Esophagus squamous epithelium (tissue), 5 donors: ENCODE measurements around the gene HIGD2A. TPM values are rescaled to one million over a fixed set of nuclear protein-coding genes. Genes with fewer than 3 reads are reported as not detected.

Experiments used
- DNase-seq: peaks from one replicate; lab custom pipeline; 2025; lab: John Stamatoyannopoulos, UW
- H3K27ac ChIP-seq, 4 donors: fragments of 200-600 bp; sonication (generic); one replicate each; pipeline ENCODE4 v1.5.1; 2016 to 2019; ENCODE audit warnings: mild to moderate bottlenecking in 1 of 4
- H3K27me3 ChIP-seq, 4 donors: fragments of 200-600 bp; sonication (generic); 1 replicate in 3 of 4; 2 replicates in 1 of 4; pipeline versions ENCODE4 v1.5.1 to v1.6.0; 2017 to 2021; ENCODE audit warnings: antibody characterized with exemption in 1 of 4
- H3K36me3 ChIP-seq, 3 donors: fragments of 200-600 bp; sonication (generic); one replicate each; pipeline ENCODE4 v1.5.1; 2016 to 2019
- H3K4me1 ChIP-seq, 3 donors: fragments of 200-600 bp; sonication (generic); one replicate each; pipeline ENCODE4 v1.5.1; 2017 to 2019
- H3K4me3 ChIP-seq, 4 donors: fragments of 200-600 bp; sonication (generic); 1 replicate in 3 of 4; 2 replicates in 1 of 4; pipeline ENCODE4 v1.5.1; 2016 to 2019; ENCODE audit warnings: mild to moderate bottlenecking in 2 of 4, moderate library complexity in 1 of 4
- H3K9me3 ChIP-seq, 3 donors: fragments of 200-600 bp; sonication (generic); one replicate each; pipeline ENCODE4 v1.5.1; 2016 to 2019
- POLR2A ChIP-seq, 4 donors: fragments of 450-650 bp; IDR thresholded peaks; one replicate each; pipeline ENCODE4 v1.6.1; 2017; ENCODE audit warnings: antibody characterized with exemption in 4 of 4, mild to moderate bottlenecking in 4 of 4, moderate library complexity in 3 of 4
- WGBS, 2 donors: methylation state at CpG; one replicate each; pipeline ENCODE4 v1.1.5; 2018; 5-methylcytosine and 5-hydroxymethylcytosine counted together
- intact Hi-C: fragments of 100-400 bp; cut with DNase I; formaldehyde crosslinking; loops from one replicate; pipeline ENCODE4 v1.15.0; 2022
- total RNA-seq, 4 donors: library from RNA; depleted of rRNA; stranded (reverse); fragments of >200 nt; gene quantifications; one replicate each; pipeline ENCODE4 v1.1.0, GENCODE V29; 2016
- TF ChIP-seq, protein P1 (sequence below), 6 experiments: fragments of 450-650 bp in 4 of 6; fragments of 200-600 bp in 2 of 6; sonication (generic) in 2 of 6; IDR thresholded peaks; one replicate each; pipeline ENCODE4 v1.5.1; 2016 to 2019; ENCODE audit warnings: antibody characterized with exemption in 6 of 6, mild to moderate bottlenecking in 4 of 6, moderate library complexity in 4 of 6
- donor health status: DM: yes; HTN: yes; CAD: no.

Gene HIGD2A
- total RNA-seq, 4 donors from 2014 or later, result 77.2 to 122 (median 90.3) TPM

DNA sequence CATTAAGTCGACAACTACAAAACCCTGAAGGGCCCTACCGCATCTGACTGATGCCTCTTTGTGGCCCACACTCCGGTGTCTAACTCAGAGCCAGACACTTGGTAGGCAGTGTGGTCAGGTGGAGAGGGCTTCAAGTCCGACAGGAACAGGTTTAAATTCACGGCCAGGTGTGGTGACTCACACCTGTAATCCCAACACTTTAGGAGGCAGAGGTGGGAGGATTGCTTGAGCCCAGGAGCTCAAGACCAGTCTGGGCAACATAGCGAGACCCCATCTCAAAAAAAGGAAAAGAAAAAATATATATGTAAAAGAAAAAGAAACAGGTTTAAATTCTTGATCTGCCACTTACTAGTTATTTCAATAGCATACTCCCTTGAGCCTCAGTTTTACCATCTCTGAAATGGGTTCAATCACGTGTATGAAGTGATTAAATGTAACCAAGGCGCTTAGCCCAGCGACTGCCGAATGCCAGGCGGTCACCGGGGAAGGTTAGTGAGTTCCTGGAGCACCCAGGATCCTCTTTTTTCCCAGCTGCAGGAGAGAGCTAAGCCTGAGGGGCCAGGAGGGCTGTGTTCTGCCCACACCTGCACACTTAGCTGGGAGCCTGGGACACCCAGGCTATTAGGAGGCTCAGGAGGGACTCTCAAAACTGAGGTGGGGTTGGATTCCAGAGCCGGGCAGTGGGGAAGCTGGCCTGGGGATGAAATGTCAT, 26.8 kb downstream of the HIGD2A start:
- Histone ChIP-seq H3K4me1 (peaks cover 45 to 72% (median 51%) of the 10 kb centered on the region in 3 donors), H3K9me3 (no peaks in the 10 kb centered on the region), H3K27ac (peak overlapping the region; percentile 92 to 99 (median 96)), H3K4me3 (peak overlapping the region; percentile 77 to 98 (median 90)), H3K27me3 (no peaks in the 10 kb centered on the region), H3K36me3 (peaks cover 0 to 3% (median 0%) of the 10 kb centered on the region in 3 donors)
- DNase-seq, result no peak
- TF ChIP-seq, protein P1, sequence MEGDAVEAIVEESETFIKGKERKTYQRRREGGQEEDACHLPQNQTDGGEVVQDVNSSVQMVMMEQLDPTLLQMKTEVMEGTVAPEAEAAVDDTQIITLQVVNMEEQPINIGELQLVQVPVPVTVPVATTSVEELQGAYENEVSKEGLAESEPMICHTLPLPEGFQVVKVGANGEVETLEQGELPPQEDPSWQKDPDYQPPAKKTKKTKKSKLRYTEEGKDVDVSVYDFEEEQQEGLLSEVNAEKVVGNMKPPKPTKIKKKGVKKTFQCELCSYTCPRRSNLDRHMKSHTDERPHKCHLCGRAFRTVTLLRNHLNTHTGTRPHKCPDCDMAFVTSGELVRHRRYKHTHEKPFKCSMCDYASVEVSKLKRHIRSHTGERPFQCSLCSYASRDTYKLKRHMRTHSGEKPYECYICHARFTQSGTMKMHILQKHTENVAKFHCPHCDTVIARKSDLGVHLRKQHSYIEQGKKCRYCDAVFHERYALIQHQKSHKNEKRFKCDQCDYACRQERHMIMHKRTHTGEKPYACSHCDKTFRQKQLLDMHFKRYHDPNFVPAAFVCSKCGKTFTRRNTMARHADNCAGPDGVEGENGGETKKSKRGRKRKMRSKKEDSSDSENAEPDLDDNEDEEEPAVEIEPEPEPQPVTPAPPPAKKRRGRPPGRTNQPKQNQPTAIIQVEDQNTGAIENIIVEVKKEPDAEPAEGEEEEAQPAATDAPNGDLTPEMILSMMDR (IDR thresholded peaks at IDR 0.05), result no peak
- TF ChIP-seq POLR2A (IDR thresholded peaks at IDR 0.05), result peak in 1 of 4 donors; percentile 18
- intact Hi-C loops, result loop anchor here (10.0 kb wide), 1 partner anchor 119 kb away; the partner anchor contains the start of gene RNF44
- 28 to 38% methylated on average over 8 to 13 of the region's 13 CpGs for WGBS, 2 donors

DNA sequence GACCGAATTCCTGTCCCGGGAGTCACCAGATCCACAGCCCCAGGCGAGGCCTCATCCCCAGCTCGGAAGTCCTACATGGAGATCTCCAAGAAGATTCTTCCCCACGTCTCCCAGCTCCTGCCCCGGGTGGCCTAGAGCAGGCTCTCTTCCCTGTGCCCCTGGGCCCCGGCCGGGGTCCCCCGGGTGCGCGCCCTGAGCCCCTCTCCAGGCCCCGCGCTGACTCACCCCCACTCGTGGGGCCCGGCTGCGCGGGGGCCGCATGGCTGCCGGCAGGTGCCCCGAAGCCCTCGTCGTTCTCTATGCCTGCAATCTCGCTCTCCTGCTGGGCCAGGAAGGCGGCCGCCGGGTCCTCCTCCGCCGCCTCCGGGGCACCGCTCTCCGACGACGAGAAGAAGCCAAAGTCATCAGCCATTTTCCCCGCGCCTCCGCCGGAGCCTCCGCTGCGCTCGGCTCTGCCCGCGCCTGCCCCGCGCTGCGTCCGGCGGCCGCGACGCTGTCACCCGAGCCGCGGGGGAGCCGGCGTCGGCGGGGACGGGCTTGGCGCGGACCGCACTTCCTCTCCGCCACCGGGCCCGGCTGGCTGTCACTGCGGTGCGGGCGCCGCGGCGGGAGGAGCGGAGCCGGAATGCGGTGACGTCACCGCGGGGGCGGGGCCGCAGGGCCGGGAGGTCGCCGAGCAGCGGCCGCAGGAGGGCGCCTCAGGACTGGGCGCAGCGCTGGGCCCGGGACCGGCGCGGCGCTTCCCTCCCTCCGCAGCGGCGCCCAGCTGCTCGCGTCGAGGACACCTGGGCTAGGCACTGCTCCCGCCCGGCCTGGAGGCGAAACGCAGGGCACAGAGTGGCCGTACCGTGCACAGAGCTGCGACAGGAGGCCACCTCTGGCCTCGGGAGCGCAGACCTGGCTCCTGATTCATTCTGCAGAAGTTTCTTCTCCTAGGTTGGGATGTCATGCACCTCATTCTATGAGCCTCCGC, 27.7 kb downstream of the HIGD2A start, which contains the start of gene CLTB:
TSS of gene CLTB (minus strand) at position 588 of the 973 bp plus-strand sequence. CDS start at position 412, 176 bp downstream.
- TF ChIP-seq, protein P1 (IDR thresholded peaks at IDR 0.05), result peak; percentile 50 to 97 (median 94)
- TF ChIP-seq POLR2A (IDR thresholded peaks at IDR 0.05), result peak in 3 of 4 donors; percentile 93 to 95 (median 94)
- intact Hi-C loops, result loop anchor here (10.0 kb wide), 1 partner anchor 119 kb away; the partner anchor contains the start of gene RNF44
- Histone ChIP-seq H3K4me1 (peaks cover 37 to 63% (median 45%) of the 10 kb centered on the region in 3 donors), H3K9me3 (no peaks in the 10 kb centered on the region), H3K27ac (peak within 1 kb of the TSS; percentile 92 to 99 (median 96)), H3K36me3 (peaks cover 0 to 3% (median 0%) of the 10 kb centered on the region in 3 donors), H3K4me3 (peak within 1 kb of the TSS; percentile 77 to 98 (median 90)), H3K27me3 (peaks cover 0 to 3% (median 0%) of the 10 kb centered on the region in 4 donors)
- no peak for DNase-seq
- WGBS, 2 donors, result 19% methylated on average over 4 of the region's 107 CpGs; no CpG with 5 or more reads in 1 of the 2 donors

DNA sequence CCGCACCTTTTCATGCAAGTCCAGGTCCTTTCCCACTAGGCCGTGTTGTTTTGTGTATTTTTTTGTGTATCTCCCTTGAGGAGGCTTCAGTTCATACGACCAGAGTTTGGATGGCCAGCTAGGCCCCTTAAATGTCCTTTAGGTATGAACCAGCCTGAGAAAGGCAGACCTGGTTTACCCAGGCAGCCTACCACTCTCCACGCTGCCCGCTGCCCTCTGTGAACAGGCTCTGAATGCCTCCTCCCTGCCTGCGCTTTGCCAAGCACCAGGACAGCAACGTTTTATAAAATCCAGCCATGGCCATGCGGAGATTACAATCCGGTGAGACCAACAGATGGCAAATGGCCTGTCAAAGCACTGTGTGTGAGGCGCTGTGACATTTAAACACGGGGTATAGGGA, 28.4 kb downstream of the HIGD2A start:
- peak overlapping the region; percentile 80 to 99 (median 95) for H3K27ac ChIP-seq
- no peaks in the 10 kb centered on the region for H3K9me3 ChIP-seq
- peaks cover 34 to 56% (median 40%) of the 10 kb centered on the region in 3 donors for H3K4me1 ChIP-seq
- H3K27me3 ChIP-seq, result peaks cover 0 to 7% (median 0%) of the 10 kb centered on the region in 4 donors
- TF ChIP-seq, protein P1 (IDR thresholded peaks at IDR 0.05), result no peak
- no peak for TF ChIP-seq POLR2A (IDR thresholded peaks at IDR 0.05)
- WGBS, 2 donors, result 66 to 74% methylated on average over 11 of the region's 11 CpGs
- peak overlapping the region; percentile 77 to 98 (median 90) for H3K4me3 ChIP-seq
- DNase-seq, result no peak
- intact Hi-C loops, result loop anchor here (10.0 kb wide), 1 partner anchor 118 kb away; the partner anchor contains the start of gene RNF44
- H3K36me3 ChIP-seq, result peaks cover 0 to 3% (median 0%) of the 10 kb centered on the region in 3 donors

DNA sequence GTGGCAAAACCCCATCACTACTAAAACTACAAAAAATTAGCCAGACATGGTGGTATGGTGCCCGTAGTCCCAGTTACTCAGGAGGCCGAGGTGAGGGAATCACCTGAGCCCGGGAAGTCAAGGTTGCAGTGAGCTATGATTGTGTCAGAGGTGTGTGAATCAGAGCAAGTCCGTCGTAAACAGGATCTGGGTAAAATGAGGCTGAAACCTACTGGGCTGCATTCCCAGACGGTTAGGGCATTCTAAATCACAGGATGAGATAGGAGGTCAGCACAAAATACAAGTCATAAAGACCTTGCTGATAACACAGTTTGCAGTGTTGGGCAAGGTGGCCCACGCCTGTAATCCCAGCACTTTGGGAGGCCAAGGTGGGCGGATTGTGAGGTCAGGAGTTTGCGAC, 29.7 kb downstream of the HIGD2A start:
- H3K9me3 ChIP-seq, result no peaks in the 10 kb centered on the region
- TF ChIP-seq, protein P1 (IDR thresholded peaks at IDR 0.05), result no peak
- no peak for TF ChIP-seq POLR2A (IDR thresholded peaks at IDR 0.05)
- 68 to 73% methylated on average over 9 of the region's 9 CpGs for WGBS, 2 donors
- H3K4me1 ChIP-seq, result peaks cover 22 to 43% (median 28%) of the 10 kb centered on the region in 3 donors
- DNase-seq, result no peak
- H3K36me3 ChIP-seq, result no peaks in the 10 kb centered on the region
- intact Hi-C loops, result loop anchor here (10.0 kb wide), 1 partner anchor 117 kb away; the partner anchor contains the start of gene RNF44
- H3K27me3 ChIP-seq, result peaks cover 0 to 7% (median 0%) of the 10 kb centered on the region in 4 donors
- no peak overlapping the region for H3K4me3 ChIP-seq
- no peak overlapping the region for H3K27ac ChIP-seq
